ENCODE results near the gene PRAMEF4.
"Not testable (repeated sequence)": the region's sequence is repeated elsewhere in the genome, so short reads cannot be mapped to it uniquely, and the experiment has no call there.

The PRAMEF4 gene

GRCh38 chr1:12886101-12886500 lies at the start of gene PRAMEF4:
TSS of gene PRAMEF4 (minus strand) at chr1:12886201. CDS start at chr1:12883394, 2,807 bp downstream.
- not testable (repeated sequence) for DNase-seq

- DNase-seq, result not testable (repeated sequence)
Observed at GRCh38 chr1:12924368-12924767, 38.4 kb upstream of the PRAMEF4 start.

- not testable (repeated sequence) for DNase-seq
Observed at GRCh38 chr1:12921749-12922148, 35.7 kb upstream of the PRAMEF4 start.

- DNase-seq, result not testable (repeated sequence)
Observed at GRCh38 chr1:12916310-12916709, 30.3 kb upstream of the PRAMEF4 start, which contains the start of gene PRAMEF7. TSS of gene PRAMEF7 (plus strand) at chr1:12916610. CDS start at chr1:12917693, 1,083 bp downstream.

GRCh38 chr1:12903793-12904572 lies 18.0 kb upstream of the PRAMEF4 start:
- not testable (repeated sequence) for DNase-seq

GRCh38 chr1:12899186-12899585 lies 13.2 kb upstream of the PRAMEF4 start:
- DNase-seq, result not testable (repeated sequence)

GRCh38 chr1:12898170-12898569 lies 12.2 kb upstream of the PRAMEF4 start, which contains the start of gene PRAMEF10:
TSS of gene PRAMEF10 (minus strand) at chr1:12898270. CDS start at chr1:12895847, 2,423 bp downstream.
- not testable (repeated sequence) for DNase-seq

- DNase-seq, result not testable (repeated sequence)
Observed at GRCh38 chr1:12878453-12878852, 7.5 kb downstream of the PRAMEF4 start.

GRCh38 chr1:12863131-12863880 lies 22.7 kb downstream of the PRAMEF4 start:
- DNase-seq, result not testable (repeated sequence)

- DNase-seq, result not testable (repeated sequence)
Observed at GRCh38 chr1:12856786-12857185, 29.2 kb downstream of the PRAMEF4 start, which contains the start of gene PRAMEF2. TSS of gene PRAMEF2 (plus strand) at chr1:12857086. CDS start at chr1:12859010, 1,924 bp downstream.

- DNase-seq, result no peak
Observed at GRCh38 chr1:12851779-12852178, 34.2 kb downstream of the PRAMEF4 start.

- not testable (repeated sequence) for DNase-seq
Observed at GRCh38 chr1:12848620-12849019, 37.4 kb downstream of the PRAMEF4 start, which contains the start of gene HNRNPCL1. TSS of gene HNRNPCL1 (minus strand) at chr1:12848720. CDS start at chr1:12848289, 431 bp downstream.

- not testable (repeated sequence) for DNase-seq
Observed at GRCh38 chr1:12833251-12833650, 52.8 kb downstream of the PRAMEF4 start.

- DNase-seq, result not testable (repeated sequence)
Observed at GRCh38 chr1:12831310-12831709, 54.7 kb downstream of the PRAMEF4 start, which contains the start of gene PRAMEF11. TSS of gene PRAMEF11 (minus strand) at chr1:12831410. CDS start at chr1:12828789, 2,621 bp downstream.
